VCaP (cell line): ENCODE results near the gene ENPP4.

ENCODE experiments used
- H3K27ac ChIP-seq: fragments of 450-650 bp; 2 replicates; pipeline ENCODE4 v1.5.1; 2017
- TF ChIP-seq, protein P1 (sequence below): fragments of 450-650 bp; conservative IDR thresholded peaks from 2 replicates; pipeline ENCODE4 v1.5.1; 2017; ENCODE audit warnings: mild to moderate bottlenecking, moderate library complexity

The ENPP4 gene

GRCh38 chr6:46098678-46099077 is 31.1 kb upstream of the ENPP4 start:
- peak overlapping the region; percentile 16; the same call in 1 of the 2 replicates for H3K27ac ChIP-seq
- TF ChIP-seq, protein P1, sequence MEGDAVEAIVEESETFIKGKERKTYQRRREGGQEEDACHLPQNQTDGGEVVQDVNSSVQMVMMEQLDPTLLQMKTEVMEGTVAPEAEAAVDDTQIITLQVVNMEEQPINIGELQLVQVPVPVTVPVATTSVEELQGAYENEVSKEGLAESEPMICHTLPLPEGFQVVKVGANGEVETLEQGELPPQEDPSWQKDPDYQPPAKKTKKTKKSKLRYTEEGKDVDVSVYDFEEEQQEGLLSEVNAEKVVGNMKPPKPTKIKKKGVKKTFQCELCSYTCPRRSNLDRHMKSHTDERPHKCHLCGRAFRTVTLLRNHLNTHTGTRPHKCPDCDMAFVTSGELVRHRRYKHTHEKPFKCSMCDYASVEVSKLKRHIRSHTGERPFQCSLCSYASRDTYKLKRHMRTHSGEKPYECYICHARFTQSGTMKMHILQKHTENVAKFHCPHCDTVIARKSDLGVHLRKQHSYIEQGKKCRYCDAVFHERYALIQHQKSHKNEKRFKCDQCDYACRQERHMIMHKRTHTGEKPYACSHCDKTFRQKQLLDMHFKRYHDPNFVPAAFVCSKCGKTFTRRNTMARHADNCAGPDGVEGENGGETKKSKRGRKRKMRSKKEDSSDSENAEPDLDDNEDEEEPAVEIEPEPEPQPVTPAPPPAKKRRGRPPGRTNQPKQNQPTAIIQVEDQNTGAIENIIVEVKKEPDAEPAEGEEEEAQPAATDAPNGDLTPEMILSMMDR: no peak

DNA sequence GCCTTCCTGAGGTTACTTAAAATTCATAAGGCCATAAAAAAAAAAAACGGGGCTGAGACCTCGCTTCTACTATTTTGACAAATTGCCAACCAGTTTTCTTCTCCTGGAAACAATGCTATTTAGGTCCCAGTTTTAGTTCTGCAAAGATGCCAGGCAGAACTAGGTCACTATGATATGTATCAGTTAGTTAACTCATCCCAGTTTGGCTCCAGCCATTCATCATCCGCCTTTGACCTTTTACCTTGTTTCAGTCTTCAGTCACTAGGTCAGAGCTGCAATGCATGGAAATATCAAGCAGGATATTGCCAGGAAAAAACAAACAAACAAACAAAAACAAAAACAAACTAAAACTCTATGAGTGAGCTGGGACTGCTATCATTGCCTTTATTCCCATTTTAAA is 29.8 kb upstream of the ENPP4 start:
- H3K27ac ChIP-seq: no peak overlapping the region
- TF ChIP-seq, protein P1: no peak

DNA sequence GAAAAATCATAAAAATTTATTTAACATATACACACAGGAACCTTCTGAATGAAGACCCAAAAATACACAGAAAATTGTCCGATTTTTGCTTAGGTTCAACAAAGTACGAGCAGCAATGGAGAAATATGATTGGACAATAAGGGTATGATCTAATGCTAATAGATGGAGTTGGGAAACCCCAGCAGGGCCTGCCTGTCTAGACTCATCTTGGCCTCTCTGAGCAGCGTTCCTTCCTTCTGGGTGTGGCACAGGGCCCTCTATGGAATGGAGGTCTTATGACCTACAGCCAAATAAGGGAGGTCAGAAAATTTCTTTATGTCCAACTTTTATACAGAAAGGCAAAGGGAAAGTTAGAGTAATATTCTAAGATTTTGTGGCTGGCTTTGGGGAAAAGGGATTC is 27.7 kb upstream of the ENPP4 start:
- TF ChIP-seq, protein P1: no peak
- no peak overlapping the region for H3K27ac ChIP-seq

- TF ChIP-seq, protein P1: no peak
- H3K27ac ChIP-seq: no peak overlapping the region
Measured at GRCh38 chr6:46103441-46104115, 26.2 kb upstream of the ENPP4 start.

DNA sequence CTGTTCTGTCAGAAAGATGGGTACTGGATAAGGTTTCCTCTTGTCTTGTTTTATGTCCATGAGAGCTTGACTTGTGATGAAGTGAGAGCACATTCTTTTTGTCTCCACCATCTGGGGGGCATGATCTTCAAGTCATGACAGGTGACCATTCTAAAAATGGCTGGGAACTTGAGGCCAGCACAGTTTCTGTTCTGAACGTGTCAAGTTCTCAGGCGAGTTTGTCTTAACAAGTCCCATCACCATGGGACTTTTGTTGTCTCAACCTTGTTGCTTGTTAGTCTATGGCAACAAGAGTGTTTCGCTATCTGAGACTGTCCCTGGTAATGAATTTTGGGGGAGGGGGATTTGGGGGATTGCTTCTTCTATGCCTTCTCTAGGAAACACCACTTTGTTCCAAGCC is 25.6 kb upstream of the ENPP4 start:
- no peak overlapping the region for H3K27ac ChIP-seq

DNA sequence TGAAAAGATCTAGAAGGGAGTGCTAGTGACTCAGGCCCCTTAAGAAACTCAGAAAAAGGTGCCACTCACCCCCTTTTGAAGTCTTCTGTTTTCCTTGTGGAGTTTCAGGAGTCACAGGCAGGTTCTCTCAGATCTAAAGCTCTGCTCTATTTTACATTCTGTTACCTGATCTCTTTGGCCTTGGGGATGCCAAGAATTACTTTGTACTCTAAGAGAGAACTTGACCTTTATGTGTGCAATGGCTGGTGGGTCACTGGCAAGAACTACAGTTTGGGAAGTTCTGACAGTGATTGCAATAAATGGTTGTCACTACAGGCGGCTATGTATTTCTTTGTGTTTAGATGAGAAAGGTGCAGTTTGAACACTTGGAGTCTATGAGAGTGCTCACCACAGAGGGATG is 24.2 kb upstream of the ENPP4 start:
- H3K27ac ChIP-seq: no peak overlapping the region
- TF ChIP-seq, protein P1: no peak

More for the DNA sequence above, 25.6 kb upstream of the ENPP4 start:
- TF ChIP-seq, protein P1: no peak

- no peak overlapping the region for H3K27ac ChIP-seq
- TF ChIP-seq, protein P1: no peak
Measured at GRCh38 chr6:46113370-46113769, 16.4 kb upstream of the ENPP4 start.
